K562 treated with DMSO at 1 percent for 48 hours (cell line): Measurements from ENCODE around the gene PLAAT3. TPM values are rescaled to one million over a fixed set of nuclear protein-coding genes. Genes with fewer than 3 reads are reported as not detected.

Experiments
- total RNA-seq: library from RNA; unstranded; fragments of 300-600 nt; gene quantifications from 2 replicates; pipeline ENCODE4 v1.2.3, GENCODE V29; 2022; ENCODE audit warnings: low replicate concordance; ENCODE audit errors: extremely low read depth

Gene PLAAT3
- total RNA-seq = not detected in 2 replicates

GRCh38 chr11:63614136-63614671 lies at the start of gene PLAAT3:
PLAAT3 (minus strand) TSS chr11:63614433; CDS start chr11:63614014, 419 bp downstream.

GRCh38 chr11:63563201-63564055 lies 50.8 kb downstream of the PLAAT3 start, which contains the start of gene PLAAT2:
PLAAT2 (minus strand) TSS chr11:63563379; CDS start chr11:63563324, 55 bp downstream.

DNA sequence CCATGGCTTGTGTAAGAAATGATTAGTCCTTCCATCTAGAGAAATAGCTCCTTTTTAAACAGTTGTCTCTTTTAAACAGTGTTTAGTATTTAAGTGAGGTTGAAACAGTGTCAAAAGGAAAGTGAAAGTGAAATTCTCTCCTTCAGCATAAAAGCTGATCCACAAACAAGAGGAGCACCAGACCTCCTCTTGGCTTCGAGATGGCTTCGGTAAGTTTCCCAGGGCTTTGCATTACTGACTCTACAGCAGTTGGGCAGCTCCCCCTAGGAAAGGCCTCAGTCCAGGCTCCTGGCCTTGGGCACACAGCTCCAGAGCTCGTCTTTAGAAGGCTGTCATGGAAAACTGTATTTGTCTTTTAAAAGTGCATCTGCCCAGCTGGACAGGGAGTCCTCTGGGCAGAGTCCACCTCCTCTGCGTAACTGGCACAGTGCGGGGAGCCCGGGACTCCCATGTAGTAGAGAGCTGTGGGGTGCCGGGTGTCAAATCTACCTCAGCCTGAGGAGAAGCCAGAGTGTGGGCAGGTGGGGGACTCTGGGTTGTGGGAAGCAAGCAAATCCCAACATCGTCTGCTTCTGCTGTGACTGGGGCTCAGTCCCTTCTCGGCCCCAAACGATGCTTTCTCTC lies 77.5 kb downstream of the PLAAT3 start, which contains the start of gene PLAAT4:
Gene PLAAT4 (plus strand): TSS at position 140 of the 624 bp plus-strand sequence. CDS start 61 bp downstream, at position 201.

Other genes starting within 250 kb of the PLAAT3 start
- gene SLC22A9, start 244.6 kb downstream of the PLAAT3 start, total RNA-seq = not detected in 2 replicates
- not detected in 2 replicates for gene PLAAT5, start 123.3 kb downstream of the PLAAT3 start, total RNA-seq
- not detected in 2 replicates for gene LGALS12, start 108.3 kb downstream of the PLAAT3 start, total RNA-seq
- not detected in 2 replicates for gene PLAAT4, start 77.6 kb downstream of the PLAAT3 start, total RNA-seq
- gene PLAAT2, start 51.1 kb downstream of the PLAAT3 start, total RNA-seq = not detected in 2 replicates
- gene ATL3, start 56.9 kb upstream of the PLAAT3 start, total RNA-seq = not detected in 2 replicates
- not detected in 2 replicates for gene RTN3, start 67.1 kb upstream of the PLAAT3 start, total RNA-seq
- gene ZFTA, start 154.3 kb upstream of the PLAAT3 start, total RNA-seq = not detected in 2 replicates
- not detected in 2 replicates for gene SPINDOC, start 199.0 kb upstream of the PLAAT3 start, total RNA-seq
- not detected in 2 replicates for gene MARK2, start 224.7 kb upstream of the PLAAT3 start, total RNA-seq